Measurements from ENCODE around the gene ATAD3C.

- TF ChIP-seq, protein P1, sequence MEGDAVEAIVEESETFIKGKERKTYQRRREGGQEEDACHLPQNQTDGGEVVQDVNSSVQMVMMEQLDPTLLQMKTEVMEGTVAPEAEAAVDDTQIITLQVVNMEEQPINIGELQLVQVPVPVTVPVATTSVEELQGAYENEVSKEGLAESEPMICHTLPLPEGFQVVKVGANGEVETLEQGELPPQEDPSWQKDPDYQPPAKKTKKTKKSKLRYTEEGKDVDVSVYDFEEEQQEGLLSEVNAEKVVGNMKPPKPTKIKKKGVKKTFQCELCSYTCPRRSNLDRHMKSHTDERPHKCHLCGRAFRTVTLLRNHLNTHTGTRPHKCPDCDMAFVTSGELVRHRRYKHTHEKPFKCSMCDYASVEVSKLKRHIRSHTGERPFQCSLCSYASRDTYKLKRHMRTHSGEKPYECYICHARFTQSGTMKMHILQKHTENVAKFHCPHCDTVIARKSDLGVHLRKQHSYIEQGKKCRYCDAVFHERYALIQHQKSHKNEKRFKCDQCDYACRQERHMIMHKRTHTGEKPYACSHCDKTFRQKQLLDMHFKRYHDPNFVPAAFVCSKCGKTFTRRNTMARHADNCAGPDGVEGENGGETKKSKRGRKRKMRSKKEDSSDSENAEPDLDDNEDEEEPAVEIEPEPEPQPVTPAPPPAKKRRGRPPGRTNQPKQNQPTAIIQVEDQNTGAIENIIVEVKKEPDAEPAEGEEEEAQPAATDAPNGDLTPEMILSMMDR (conservative IDR thresholded peaks at IDR 0.05 in 1 of 2, IDR thresholded peaks at IDR 0.05 in 1 of 2; ENCODE audit: low read depth in 1 of 2, low read length in 2 of 2) = no peak
- TF ChIP-seq EZH2 (IDR thresholded peaks at IDR 0.05; ENCODE audit: low read length, missing control alignments) = no peak
Observed at GRCh38 chr1:1430992-1431844, 18.3 kb upstream of the ATAD3C start.
